ENCODE data around the gene LAMB3.

LAMB3 gene

DNA sequence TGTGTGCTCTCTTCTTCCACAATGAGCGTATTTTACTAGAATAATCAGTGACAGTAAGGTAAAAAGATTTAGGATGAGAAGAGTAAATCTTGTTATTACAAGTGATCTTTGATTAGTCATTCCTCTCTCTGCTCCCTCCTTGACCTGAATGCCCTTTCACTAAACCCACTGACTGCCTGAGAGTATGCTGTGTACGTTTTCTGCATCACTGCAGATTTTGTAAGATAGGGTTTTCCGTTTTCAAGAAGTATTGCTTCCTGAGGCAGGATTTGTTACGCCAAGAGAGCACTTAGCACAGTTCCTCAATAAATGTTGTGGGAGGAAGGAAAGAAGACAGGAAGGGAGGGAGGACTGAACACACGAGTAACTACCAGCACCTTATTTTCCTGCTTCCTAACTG, 7.7 kb upstream of the LAMB3 start:
- DNase-seq, result no peak

DNA sequence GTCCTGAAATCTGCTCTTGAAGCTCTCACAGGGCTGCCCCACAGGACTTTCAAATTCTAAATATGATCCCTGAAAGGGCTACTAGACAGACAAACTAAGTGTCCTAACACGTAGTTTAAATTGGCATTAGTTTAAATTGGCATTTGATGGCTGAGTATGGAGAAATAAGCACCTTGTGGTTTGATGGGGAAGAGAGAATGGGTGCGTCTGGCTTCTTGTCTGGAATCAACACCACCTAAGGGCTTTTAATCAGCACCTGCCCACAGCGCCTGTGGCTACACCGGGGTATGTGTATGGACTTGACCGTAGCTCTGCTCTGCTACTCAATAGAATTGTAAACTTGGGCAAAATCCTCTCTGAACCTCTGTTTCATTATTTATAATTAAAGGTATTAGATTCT, 5.7 kb upstream of the LAMB3 start:
- DNase-seq, result no peak

DNA sequence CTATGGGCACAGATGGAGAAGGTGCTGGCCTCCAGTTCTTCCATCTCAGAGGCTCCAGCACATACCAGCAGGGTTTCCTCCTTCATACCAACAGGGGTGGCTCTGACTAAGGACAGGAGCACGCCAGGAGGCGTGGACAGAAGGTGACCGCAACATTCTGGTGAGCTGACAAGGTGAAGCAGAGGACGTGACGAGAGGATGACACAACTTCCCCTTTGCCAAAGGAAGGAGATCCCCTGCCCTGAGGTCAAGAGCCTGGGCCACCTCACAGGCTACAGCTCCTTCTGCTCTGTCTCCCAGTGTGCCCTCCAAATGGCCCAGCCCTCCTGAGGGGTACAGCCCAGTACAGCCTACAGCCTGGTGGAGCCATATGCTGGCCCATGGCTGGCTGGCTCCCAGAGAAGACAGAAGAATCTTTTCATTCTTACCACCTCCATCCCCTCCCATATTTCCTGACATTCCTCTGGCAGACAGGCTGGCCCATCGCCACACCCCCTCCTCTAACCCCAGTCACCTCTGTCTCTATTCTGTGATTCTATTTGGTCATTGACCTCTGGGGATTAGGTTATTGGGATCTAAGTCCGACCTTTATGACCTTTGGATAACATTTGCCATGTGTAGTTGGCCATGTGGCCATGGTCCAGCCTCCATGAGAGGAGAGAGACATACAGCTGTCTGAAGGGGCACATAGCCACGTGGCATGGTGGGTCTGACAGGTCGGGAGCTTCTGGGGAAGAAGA, 5.1 kb upstream of the LAMB3 start:
- DNase-seq, result no peak

DNA sequence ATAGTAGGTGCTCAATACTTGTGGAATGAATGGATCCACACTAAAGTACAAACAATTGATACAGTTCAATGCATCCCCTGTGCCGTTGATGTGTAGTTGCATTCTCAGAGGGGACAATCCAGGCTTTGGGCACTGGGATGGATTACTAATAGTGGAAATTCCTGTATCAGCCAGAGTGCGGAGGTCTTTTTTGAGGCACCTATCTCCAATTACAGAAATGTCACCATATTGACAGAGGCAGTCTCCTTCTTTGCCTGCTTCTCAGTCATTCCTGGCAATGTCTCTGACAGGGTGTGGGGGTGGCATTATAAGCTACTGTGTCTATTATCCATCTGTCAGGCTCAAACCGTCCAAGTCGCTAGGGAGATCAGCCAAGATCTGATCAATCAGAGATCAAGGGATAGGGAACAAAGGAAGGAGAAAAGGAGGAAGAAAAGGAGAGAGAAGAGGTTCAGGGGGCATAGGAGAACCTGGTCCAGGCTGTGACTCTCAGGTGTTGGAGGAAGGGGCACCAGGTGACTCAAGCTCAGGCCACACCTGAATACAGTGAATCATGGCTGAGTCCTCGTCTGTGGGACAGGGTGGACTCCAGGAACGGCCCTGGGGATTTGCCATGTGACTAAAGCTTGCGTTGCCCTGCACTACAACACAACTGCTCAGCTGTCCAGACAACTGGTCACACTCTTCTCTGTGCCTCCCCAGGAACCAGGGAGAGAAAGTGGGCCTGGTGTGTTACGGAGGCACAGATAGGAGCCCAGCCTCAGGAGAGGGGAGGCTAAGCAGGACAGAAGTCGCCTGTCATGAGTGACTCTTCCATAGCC, 3.4 kb upstream of the LAMB3 start:
- DNase-seq, result no peak

DNA sequence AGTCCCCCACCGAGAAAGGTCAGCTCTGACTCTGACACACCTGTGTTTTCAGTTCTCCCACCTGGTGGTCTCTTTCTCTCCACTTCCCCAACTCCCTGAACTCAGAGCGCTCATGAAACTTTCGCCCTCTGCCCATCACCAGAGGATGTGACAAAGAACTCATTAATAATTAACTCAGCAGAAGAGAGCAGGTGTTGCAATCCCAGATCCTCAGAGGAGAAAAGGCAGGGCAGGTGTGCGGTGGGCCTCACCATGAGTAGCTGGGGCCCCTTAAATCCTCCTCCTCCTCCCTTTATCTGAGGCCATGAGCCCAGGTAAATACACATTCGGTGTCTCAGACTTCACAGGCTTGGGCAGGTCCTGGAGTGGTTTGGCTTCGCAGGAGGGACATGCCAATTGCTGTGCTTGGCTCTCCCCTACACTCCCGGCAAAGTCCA, 1.7 kb upstream of the LAMB3 start:
- no peak for DNase-seq

DNA sequence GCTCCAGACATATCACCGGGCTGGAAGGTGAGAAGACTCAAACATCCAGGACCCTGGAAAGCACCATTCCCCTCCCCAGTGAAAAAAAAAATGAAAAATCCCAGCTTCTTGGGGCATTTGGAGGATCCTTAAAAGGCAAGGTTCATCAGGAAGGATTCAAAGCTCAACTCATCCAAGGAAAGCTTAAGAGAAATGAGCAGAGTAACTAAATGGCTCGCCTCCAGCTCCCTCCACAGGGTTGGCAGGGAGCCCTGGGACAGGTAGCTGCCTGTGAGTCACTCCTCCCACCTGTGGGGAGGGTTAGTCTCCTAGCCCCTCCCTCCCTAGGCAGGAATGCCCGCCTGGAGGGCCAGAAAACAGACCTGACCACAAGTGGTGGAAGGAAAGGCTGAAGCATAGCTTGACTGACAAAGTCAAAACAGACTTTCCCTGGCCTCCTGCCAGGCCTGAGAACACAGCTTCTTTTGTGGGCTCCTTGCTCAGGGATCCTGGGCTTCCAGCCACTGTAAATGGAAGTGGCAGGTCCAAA, 712 bp upstream of the LAMB3 start:
- no peak for DNase-seq

DNA sequence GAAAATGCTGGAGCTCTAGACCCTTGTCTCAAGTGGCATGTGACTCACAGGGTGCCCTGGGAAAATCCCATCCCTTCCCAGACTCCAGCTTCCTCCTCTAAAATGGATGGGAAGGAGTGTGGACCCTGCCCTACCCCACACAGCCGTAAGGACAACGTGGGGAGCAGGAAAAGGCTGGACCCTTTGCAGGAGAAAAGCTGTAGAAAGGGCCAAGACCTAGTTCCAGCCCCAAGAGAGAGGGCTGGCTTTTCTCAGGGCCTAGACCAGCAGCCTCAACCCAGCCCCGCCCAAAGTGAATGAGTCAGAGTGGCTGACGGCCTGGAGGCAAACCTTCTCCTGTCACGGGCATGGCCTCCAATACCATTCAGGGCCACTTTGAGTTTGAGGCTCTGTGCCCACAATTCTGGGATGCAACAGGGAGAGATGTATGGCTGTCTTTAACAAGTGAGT, 1.1 kb downstream of the LAMB3 start:
- DNase-seq, result no peak

DNA sequence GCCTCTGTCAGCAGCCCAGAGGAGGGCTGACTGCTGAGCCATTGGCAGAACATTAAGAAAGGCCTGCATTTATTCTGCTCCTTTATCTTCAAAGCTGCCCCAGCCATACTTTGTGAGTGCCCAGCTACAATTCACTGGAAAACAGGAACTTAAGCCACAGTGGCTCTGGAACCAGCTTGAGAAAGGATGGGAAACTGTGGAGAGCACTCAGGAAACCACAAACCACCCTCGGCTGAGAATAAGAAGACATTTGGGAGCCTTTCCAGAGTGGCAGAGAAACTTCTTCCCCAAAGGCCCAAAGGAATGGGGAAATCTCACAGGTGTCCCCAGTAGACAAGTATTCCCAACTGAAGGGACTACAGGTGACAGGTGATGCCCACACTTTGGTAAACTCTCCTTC, 1.8 kb downstream of the LAMB3 start:
- no peak for DNase-seq

DNA sequence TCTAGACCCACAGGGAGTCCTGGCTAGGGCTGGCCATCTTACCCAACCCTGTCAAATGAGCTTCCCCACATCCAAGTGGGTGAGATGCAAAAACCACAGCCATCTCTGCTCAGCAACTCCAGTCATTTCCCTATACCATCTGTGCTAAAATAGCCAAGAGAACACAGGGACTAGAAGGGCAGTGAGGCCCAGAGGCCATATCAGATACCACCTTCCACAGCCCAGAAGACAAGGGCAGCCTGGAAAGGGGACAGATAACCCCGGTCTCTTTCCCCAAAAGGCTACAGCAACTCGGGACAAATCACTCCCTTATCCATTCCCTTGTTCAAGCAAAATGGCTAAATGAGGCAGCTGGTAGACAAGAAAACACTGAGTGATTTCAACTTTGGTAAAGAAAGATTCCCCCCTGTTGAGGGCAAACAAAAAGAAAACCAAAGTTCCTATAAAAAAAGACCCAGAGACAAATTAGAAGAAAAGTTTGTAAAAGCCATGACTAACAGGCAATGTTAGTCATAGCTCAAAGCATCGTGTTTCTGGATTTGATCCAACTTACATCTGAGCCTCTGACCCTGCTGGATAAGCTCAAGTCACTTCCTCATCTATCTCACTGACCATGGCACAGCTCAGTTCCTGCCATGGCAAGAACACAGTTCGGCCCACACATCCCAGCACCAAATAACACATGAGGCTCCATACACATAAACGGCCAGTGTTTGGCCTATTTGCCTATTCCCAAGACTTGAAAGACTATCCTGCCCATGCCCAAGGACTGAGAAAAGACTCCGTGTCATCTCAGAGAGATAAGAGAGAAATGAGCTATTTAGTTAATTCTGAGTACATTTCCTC, 3.1 kb downstream of the LAMB3 start:
- no peak for DNase-seq

DNA sequence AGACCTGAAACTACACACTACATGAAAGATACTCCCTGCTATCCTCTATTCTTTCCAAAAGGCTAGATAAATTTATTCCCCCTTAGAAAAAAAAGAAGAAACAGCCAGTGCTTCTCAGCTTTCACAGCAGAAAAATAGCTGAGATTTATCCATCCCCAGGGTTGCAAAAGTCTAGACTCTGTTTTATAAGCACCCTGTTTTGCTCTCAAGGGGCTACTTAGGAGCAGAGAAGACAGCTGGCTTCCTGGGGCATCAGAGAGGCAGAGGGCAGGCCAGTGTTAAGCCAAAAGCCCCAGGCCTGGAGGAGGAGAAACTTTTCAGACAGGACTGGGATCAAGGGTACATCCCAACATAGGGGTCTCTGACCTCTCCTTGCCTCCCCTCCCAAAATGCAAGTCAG, 3.9 kb downstream of the LAMB3 start:
- no peak for DNase-seq

DNA sequence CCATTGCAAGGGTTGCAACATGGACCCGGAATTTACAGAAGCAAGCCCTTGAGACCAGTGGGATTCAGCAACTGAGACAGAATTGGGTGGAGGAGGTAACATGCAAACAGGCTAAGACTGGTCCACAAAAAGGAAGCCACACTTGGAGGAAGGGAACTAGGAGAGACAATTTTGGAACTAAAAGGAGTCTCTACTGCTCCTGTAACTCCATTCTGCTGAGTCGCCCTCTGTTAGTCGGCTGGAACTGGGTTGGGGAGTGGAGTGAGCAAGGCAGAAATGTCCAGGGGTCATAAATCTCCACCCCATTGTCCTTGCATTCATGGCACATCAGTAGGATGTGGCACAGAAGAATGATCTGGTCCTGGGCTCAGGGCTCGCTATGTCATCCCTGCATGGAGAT, 5.1 kb downstream of the LAMB3 start:
- DNase-seq, result no peak

DNA sequence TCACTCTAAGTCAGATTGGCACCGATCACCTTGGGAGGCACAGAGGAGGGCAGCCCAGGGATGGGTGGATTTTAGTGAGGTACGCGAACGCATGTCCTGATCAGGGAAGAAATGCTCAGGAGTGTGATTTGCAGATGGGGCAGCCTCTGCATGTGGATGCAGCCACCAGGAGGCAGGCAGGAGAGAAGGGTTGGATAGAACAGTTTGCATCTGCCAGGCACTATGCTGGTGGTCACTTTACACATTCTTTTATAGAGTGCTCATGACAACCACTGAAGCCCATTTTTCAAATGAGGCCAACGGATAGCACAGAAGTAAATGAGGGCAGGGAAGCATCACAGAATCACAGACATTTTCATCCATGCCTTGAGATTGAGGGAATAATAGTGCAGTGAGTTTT, 5.7 kb downstream of the LAMB3 start:
- no peak for DNase-seq

DNA sequence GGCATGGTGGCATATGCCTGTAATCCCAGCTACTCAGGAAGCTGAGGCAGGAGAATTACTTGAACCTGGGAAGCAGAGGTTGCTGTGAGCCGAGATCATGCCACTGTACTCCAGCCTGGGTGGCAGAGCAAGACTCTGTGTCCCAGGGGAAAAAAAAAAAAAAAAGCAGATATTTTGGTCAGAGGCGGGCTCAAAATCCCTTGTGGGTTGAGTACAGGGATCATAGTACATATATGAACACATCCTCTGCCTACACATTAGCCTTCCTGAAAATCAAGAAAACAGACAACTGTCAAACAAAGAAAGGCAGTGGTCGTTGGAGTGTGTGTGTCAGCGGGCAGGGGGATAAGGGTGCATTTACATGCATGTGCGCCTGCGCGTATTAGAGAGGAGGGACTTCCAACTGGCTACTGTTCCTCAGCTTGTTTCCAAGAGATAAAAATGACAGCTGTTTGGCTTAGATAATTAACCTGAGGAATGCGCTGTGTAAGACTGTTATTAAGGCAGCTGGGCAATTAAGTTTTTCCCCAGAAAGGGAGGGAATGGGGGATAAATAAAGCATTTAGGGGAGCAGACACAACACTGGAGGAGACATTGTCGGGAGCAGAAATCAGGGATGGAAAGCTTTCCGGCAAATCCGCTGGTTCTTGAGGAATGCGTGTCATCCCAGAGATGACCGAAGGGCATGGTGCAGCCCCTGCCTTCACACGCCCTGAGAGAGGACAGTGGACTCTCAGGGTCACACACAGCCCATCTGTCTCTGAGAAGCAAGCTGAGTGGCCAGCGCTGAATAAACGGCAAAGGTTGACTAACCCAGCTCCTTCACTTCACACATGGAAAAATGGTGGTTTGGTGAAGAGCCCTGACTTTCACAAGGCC, 6.4 kb downstream of the LAMB3 start:
- DNase-seq, result no peak

DNA sequence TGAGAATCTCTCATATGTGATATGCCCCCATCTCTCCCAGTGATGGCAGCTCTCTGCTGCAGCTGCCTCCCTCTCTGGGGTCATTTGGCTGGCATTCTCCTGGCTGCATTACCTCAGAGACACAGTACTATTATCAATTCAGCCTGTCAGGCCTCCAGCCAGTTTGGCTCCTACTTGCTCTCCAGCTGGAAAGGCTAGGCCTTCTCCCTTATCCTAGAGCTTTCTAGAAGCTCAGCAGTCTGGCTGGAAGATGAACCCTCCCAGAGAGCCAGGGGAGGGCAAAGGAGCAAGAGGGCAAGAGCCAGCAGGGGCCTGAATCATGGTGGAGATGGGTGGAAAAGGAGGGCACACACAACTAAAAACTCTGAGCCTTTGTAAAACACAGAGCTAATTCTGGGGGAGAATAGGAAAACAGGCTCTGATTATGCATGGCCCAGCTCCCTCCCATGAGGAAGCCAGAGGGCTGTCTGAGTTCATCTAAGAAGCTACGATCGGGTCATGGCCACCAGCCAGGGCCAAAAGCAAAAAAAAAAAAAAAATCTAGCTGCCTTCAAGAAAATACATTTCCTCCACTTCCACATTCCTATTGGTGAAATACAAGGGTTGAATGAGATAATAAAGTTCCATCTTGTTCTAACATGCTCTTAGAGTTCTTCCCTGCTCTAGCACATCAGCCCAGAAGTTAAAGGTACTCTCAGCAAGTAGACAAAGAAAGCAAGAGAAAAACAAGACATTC, 8.8 kb downstream of the LAMB3 start:
- no peak for DNase-seq

DNA sequence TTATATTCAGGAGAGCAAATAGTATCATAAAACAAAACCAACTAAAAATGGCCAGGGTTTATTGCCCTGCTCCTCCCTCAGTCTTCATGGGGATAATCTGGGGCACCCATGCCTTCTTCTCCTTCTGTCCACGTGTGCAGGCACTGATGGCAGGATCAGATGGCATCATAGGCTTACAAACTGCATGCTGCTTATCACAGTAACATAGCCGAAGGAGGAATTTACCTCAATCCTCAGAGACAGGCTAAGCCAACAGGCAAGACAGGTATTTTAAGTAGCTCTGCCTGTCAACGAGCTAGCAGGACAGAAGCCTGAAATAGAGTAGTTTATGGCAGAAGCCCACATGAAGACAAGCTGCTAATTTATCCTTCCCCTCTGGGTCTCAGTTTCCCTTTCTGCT, 9.4 kb downstream of the LAMB3 start:
- DNase-seq, result no peak

DNA sequence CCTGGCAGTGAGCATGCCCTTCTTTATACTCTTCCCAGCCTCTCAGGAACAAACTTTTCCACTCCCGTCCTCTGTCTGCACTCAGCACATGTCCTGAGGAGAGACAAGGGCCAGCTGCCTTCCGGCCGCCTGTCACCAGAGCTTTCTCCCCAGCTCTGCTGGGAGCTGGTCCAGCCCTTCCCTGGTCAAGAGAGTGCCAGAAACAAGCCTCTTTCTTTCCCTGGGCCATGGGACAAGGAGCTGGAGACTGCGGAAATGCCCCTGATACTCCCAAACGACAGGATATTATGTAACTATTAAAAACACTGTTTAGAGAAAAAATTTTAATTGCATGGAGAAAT, 10.4 kb downstream of the LAMB3 start:
- no peak for DNase-seq

DNA sequence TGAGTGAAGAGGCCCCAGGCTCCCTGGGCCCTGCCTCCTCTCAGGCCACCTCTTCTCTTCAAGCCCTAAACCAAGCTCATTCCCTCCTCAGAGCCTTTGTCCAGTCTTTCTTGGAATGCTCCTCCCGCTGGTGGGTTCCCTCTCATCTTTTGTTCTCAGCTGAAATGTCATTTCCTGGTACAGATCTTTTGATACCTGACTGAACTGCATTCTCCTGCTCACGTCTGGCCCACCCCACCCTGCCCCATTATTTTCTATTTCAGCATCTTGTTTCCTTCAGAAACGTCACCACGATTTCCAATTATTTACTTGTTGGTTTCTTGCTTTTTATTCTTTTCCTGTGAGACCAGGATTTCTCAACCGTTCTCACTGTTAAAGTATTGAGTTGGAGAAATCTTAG, 16.4 kb downstream of the LAMB3 start:
- no peak for DNase-seq

DNA sequence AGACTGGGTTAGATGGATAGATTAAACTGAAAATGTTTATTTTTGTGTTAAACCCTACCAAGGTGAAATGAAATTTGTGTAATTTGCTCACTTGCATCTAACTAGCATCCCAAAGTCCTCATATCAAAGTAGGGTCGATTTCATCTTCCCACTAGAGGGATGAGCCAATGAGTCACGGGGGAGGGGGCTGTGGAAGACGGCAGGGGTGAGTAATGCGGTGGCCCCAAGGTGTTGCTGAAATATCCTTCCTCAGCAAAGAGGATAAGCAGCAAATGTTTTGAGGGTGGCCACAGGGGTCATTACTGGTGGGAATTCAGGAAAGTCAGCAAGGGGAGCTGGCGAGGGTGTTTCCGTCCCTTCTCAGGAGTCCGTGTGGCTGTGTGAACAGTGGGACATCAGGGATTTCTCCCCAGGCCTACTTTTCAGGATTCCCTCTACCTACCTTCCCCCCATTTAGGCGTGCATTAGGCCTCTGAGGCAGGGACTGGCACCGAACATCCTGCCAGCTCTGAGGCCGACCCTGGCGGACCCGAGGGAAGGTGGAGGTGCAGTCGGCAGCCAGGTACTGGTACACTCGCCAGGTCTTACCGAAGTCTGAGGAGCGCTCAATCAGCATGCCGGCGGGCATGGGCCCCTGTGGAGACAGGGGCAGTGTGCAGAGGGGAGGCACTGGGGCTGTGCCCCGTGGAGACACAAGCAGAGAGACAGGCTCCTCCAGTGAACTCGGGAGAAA, 18.1 kb downstream of the LAMB3 start:
- no peak for DNase-seq

DNA sequence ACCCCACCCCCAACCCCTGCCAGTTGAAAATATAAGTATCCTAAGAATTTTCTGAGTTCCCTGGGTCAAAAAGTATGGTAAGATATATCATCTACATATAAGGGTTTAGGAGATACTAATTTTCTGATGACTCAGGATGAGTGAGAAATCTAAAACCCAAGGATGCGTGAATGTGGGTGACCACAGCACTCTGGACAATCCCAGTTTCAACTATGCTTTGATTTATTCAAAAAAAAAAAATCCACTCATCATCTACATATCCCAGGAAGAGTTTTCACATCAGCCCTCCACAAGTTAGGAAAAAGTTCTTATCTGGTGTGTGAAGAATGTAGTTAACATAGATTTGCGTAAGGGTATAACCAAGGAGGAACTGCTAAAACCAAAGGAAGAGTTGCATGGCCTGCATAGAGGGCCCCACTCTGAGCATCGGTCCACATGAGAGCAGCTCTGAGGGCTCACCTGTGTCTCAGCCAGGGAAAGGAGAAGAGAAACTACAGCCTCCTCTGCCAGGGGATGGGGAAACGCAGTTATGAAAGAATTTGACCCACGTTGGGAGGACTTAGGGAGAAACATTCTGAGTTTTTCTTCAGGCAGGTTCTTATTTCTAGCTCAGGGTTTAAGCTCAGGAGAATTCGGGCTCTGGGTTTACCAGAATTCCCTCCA, 18.8 kb downstream of the LAMB3 start:
- DNase-seq, result no peak

Measured in NCI-H187 treated with DMSO at 0.1 percent for 48 hours (cell line).